K562 (cell line): Measurements from ENCODE around the gene PAAF1. TPM values are rescaled to one million over a fixed set of nuclear protein-coding genes. Genes with fewer than 3 reads are reported as not detected.

Experiments used
- ATAC-seq: fragments of 200-7000 bp; cut with Tn5 transposase; 3 replicates; pipeline ENCODE4 v1.9.1; 2020; ENCODE audit warnings: moderate library complexity
- BruUV-seq: library from RNA; stranded (reverse); fragments of 400-500 nt; replicated peaks from 2 replicates; lab custom pipeline; 2021; lab: Mats Ljungman, UMichigan
- CTCF ChIA-PET: fragments of 300-600 bp; formaldehyde crosslinking; extraction: SDS; loops from one replicate; lab custom pipeline; 2021; ENCODE audit warnings: low intra/inter-chr PET ratio; lab: Yijun Ruan, JAX
- POLR2A ChIA-PET: fragments of 300-600, 350-650 bp; sonication (Branson Sonifier 250); formaldehyde crosslinking; extraction: SDS; loops from one replicate; lab custom pipeline; 2021; ENCODE audit warnings: antibody characterized with exemption, inconsistent platforms; lab: Yijun Ruan, JAX
- DNase-seq, 4 experiments: peaks; one replicate each; pipeline versions ENCODE4 v3.0.0 to v3.0.0-alpha.2; 2011 to 2018; ENCODE audit warnings: low spot score in 3 of 4, mixed read lengths in 3 of 4; ENCODE audit errors: extremely low read depth in 1 of 4
- FAIRE-seq: peaks from 2 replicates; lab custom pipeline; 2011; peaks lifted over from hg19 to GRCh38; lab: Jason Lieb, UNC
- H2AFZ ChIP-seq: 2 replicates; pipeline ENCODE4 v1.6.0; 2011; ENCODE audit warnings: low read depth, low read length, control low read depth, inconsistent platforms
- H3K27ac ChIP-seq: fragments of 200-600 bp; 3 replicates; pipeline ENCODE4 v1.8.0; 2011; ENCODE audit warnings: low read depth, mild to moderate bottlenecking, control low read depth, inconsistent platforms, low read length, moderate library complexity, mixed read lengths; ENCODE audit errors: extremely low read depth
- H3K27me3 ChIP-seq, 2 experiments: fragments of 300-600 bp in 1 of 2; 2 replicates in 1 of 2; 3 replicates in 1 of 2; pipeline versions ENCODE4 v1.6.0 to v1.8.0; 2011; ENCODE audit warnings: inconsistent platforms in 2 of 2, low read length in 2 of 2, mild to moderate bottlenecking in 1 of 2, mixed read lengths in 1 of 2, moderate library complexity in 1 of 2; ENCODE audit not compliant: control insufficient read depth in 2 of 2, insufficient read depth in 2 of 2
- H3K36me3 ChIP-seq: fragments of 300-600 bp; 3 replicates; pipeline ENCODE4 v1.8.0; 2011; ENCODE audit warnings: mild to moderate bottlenecking, low read length, inconsistent platforms; ENCODE audit not compliant: control insufficient read depth, insufficient read depth
- H3K4me1 ChIP-seq, 2 experiments: fragments of 200-600 bp in 1 of 2; replicated peaks in 1 of 2; 2 replicates in 1 of 2; 3 replicates in 1 of 2; pipeline versions ENCODE4 v1.5.1 to v1.8.0; 2011; ENCODE audit warnings: inconsistent platforms in 2 of 2, low read length in 2 of 2, mild to moderate bottlenecking in 1 of 2, mixed read lengths in 1 of 2, moderate library complexity in 1 of 2; ENCODE audit not compliant: control insufficient read depth in 2 of 2, insufficient read depth in 2 of 2
- H3K4me2 ChIP-seq: 2 replicates; pipeline ENCODE4 v1.6.1; 2011; ENCODE audit warnings: low read length, control low read depth, inconsistent platforms, mixed read lengths; ENCODE audit not compliant: insufficient read depth
- H3K4me3 ChIP-seq: fragments of 200-600 bp; sonication (generic), shearing (Covaris generic); 2 replicates; pipeline ENCODE4 v1.5.1; 2016; ENCODE audit warnings: control low read depth, inconsistent platforms
- H3K79me2 ChIP-seq: fragments of 200-600 bp; 3 replicates; pipeline ENCODE4 v1.8.0; 2011; ENCODE audit warnings: low read length, inconsistent platforms; ENCODE audit not compliant: control insufficient read depth, insufficient read depth
- H3K9ac ChIP-seq, 2 experiments: 2 replicates each; pipeline versions ENCODE4 v1.6.0 to v1.6.1; 2011; ENCODE audit warnings: low read depth in 2 of 2, low read length in 2 of 2, control low read depth in 1 of 2, inconsistent platforms in 1 of 2, mild to moderate bottlenecking in 1 of 2, mixed read lengths in 1 of 2; ENCODE audit not compliant: insufficient read depth in 1 of 2
- H3K9me1 ChIP-seq: one replicate; pipeline ENCODE4 v1.6.0; 2011; ENCODE audit warnings: inconsistent platforms, mild to moderate bottlenecking, low read length, moderate library complexity; ENCODE audit not compliant: control insufficient read depth, insufficient read depth
- H3K9me3 ChIP-seq: replicated peaks from 2 replicates; pipeline ENCODE4 v1.5.1; 2011; ENCODE audit warnings: low read depth, low read length, inconsistent platforms; ENCODE audit not compliant: control insufficient read depth, insufficient read depth
- H4K20me1 ChIP-seq: replicated peaks from 2 replicates; pipeline ENCODE4 v1.6.1; 2011; ENCODE audit warnings: low read length, inconsistent platforms, mixed read lengths; ENCODE audit not compliant: control insufficient read depth, insufficient read depth
- BACH1 ChIP-seq: fragments of 200-800 bp; sonication (Bioruptor generic); IDR thresholded peaks from 2 replicates; pipeline ENCODE4 v1.6.1; 2016; ENCODE audit warnings: missing genetic modification characterization, missing compliant biosample characterization
- C11orf30 ChIP-seq: fragments of 450-650 bp; IDR thresholded peaks from 2 replicates; pipeline ENCODE4 v1.6.1; 2016; ENCODE audit warnings: low read depth, mild to moderate bottlenecking
- MAFF ChIP-seq: IDR thresholded peaks from 2 replicates; pipeline ENCODE4 v1.6.1; 2012; ENCODE audit warnings: low read length, improper control_type of control experiment
- MAFG ChIP-seq: fragments of 450-650 bp; conservative IDR thresholded peaks from 2 replicates; pipeline ENCODE4 v1.6.1; 2016; ENCODE audit warnings: missing genetic modification characterization, missing compliant biosample characterization
- MAFK ChIP-seq: IDR thresholded peaks from 2 replicates; pipeline ENCODE4 v1.6.1; 2011; ENCODE audit warnings: low read length, improper control_type of control experiment
- NFE2 ChIP-seq: IDR thresholded peaks from 2 replicates; pipeline ENCODE4 v1.6.1; 2014; ENCODE audit warnings: antibody characterized with exemption, low read depth
- NFE2L1 ChIP-seq: fragments of 450-650 bp; IDR thresholded peaks from 2 replicates; pipeline ENCODE4 v1.6.1; 2016; ENCODE audit warnings: missing genetic modification characterization, low read depth, mild to moderate bottlenecking, missing compliant biosample characterization, moderate library complexity, borderline replicate concordance
- RBM39 ChIP-seq: fragments of 200-400 bp; formaldehyde crosslinking; optimal IDR thresholded peaks from 2 replicates; pipeline ENCODE3; 2018; ENCODE audit warnings: low read depth, low read length
- YBX1 ChIP-seq: fragments of 450-650 bp; IDR thresholded peaks from 2 replicates; pipeline ENCODE4 v1.7.1; 2016; ENCODE audit warnings: mild to moderate bottlenecking
- ZNF316 ChIP-seq: fragments of 450-650 bp; IDR thresholded peaks from 2 replicates; pipeline ENCODE4 v1.6.1; 2016
- WGBS: fragments of 100-300 bp; shearing (Covaris generic); methylation state at CpG from one replicate; pipeline ENCODE4 v1.1.6; 2016; ENCODE audit warnings: low coverage, mixed read lengths; ENCODE audit not compliant: insufficient coverage; ENCODE audit errors: missing lambda C conversion rate; 5-methylcytosine and 5-hydroxymethylcytosine counted together
- in situ Hi-C: fragments of 300-500 bp; cut with MboI; formaldehyde crosslinking; loops from 4 replicates; pipeline ENCODE4 v1.15.0; 2018; ENCODE audit warnings: inconsistent platforms, mixed read lengths
- intact Hi-C: fragments of 100-400 bp; cut with micrococcal nuclease; formaldehyde crosslinking; loops from 2 replicates; pipeline ENCODE4 v1.14.2; 2022
- polyA plus RNA-seq, 8 experiments: library from polyadenylated mRNA; depleted of rRNA in 4 of 8; stranded (reverse) in 5 of 8; unstranded in 3 of 8; fragments of >200 nt; fragmentation: Nextera tagmentation in 2 of 8; fragmentation: Illumina TruSeq in 1 of 8; extraction: Ambion mirVana in 2 of 8; extraction: Trizol in 1 of 8; gene quantifications; 2 replicates each; pipeline versions ENCODE4 v1.2.1 to v1.2.3, GENCODE V29; 2011 to 2014; ENCODE audit warnings: inconsistent platforms in 1 of 8, missing spikeins in 1 of 8
- total RNA-seq, 7 experiments: library from RNA; depleted of rRNA in 6 of 7; stranded (reverse); fragments of >200 nt in 6 of 7; fragmentation: Illumina TruSeq in 2 of 7; extraction: Trizol in 2 of 7; gene quantifications; 2 replicates each; pipeline versions ENCODE4 v1.2.1 to v1.2.3, GENCODE V29; 2011 to 2021; ENCODE audit warnings: low replicate concordance in 1 of 7

The PAAF1 gene
- total and polyA plus RNA-seq, 9 of the 15 experiments (the other 6 are each of a cell fraction or from before 2014, with no cell fraction given) = 13.5 to 78.6 (median 23.3) TPM

DNA sequence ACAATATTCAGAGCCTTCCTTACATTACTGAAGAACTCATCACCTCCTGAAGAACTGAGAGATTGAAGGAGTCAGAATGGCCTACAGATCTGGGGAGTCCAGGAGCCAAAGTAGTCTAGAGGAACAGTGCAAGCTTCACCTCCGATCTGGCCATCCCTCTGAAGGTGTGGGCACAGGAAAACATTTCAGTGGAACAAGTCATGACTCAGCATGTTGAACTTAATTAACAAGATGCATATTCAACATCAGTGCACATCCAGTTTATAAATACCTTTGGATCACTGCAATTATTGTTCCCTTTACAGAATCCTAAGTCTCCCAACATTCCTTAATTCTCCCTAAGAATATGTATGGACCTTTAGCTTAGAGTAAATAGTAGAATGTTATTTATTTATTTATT lies 25.5 kb downstream of the PAAF1 start:
- H2AFZ ChIP-seq = no peak overlapping the region
- no peak overlapping the region; a peak in 1 of 4 replicates for H3K9ac ChIP-seq
- no peak overlapping the region for H3K4me3 ChIP-seq
- no peak for ATAC-seq
- no peaks in the 10 kb centered on the region for H3K9me3 ChIP-seq
- peak; percentile 86 for TF ChIP-seq ZNF316
- peak; percentile 85 for TF ChIP-seq MAFG (tag)
- peak; percentile 65; the same call in 1 of the 2 replicates for TF ChIP-seq MAFK
- TF ChIP-seq C11orf30 = peak; percentile 83
- TF ChIP-seq MAFF = peak; percentile 63
- peak; percentile 52; the same call in 1 of the 2 replicates for TF ChIP-seq NFE2L1 (tag)
- peak; percentile 76 for TF ChIP-seq NFE2
- no peak for TF ChIP-seq YBX1
- TF ChIP-seq BACH1 (tag) = peak; percentile 59; the same call in 1 of the 2 replicates
- no peak for TF ChIP-seq RBM39
- no peaks in the 10 kb centered on the region for H4K20me1 ChIP-seq
- peaks cover 28% of the 10 kb centered on the region for H3K36me3 ChIP-seq
- no peak for FAIRE-seq
- H3K9me1 ChIP-seq = peaks cover 3% of the 10 kb centered on the region
- in situ Hi-C loops (no loop called here), intact Hi-C loops (no loop called here)
- no peaks in the 10 kb centered on the region for H3K27me3 ChIP-seq
- POLR2A ChIA-PET = no interaction called here
- 71% methylated on average over 1 of the region's 1 CpG for WGBS
- H3K4me1 ChIP-seq = no peaks in the 10 kb centered on the region; a peak in 2 of 5 replicates
- DNase-seq = no peak
- no peak overlapping the region for H3K27ac ChIP-seq
- CTCF ChIA-PET = no interaction called here
- no peaks in the 10 kb centered on the region for H3K79me2 ChIP-seq
- no peak overlapping the region for H3K4me2 ChIP-seq
- no TSS peak for BruUV-seq
